Hepatocyte (in vitro differentiated cells): ENCODE results near the gene FBL.

Experiments used
- EZH2 ChIP-seq: fragments of 200-600 bp; sonication (generic); IDR thresholded peaks from 2 replicates; pipeline ENCODE4 v1.6.1; 2016; ENCODE audit warnings: antibody characterized with exemption, mild to moderate bottlenecking, borderline replicate concordance
- EZH2phosphoT487 ChIP-seq: fragments of 200-600 bp; sonication (generic); IDR thresholded peaks from one replicate; pipeline ENCODE4 v1.6.1; 2018; ENCODE audit warnings: antibody characterized with exemption, mild to moderate bottlenecking, low read depth, moderate library complexity; ENCODE audit not compliant: unreplicated experiment, severe bottlenecking
- TF ChIP-seq, protein P1 (sequence below): fragments of 200-600 bp; sonication (generic); IDR thresholded peaks from 2 replicates; pipeline ENCODE4 v1.5.1; 2016; ENCODE audit warnings: antibody characterized with exemption, mild to moderate bottlenecking; ENCODE audit not compliant: poor library complexity

DNA sequence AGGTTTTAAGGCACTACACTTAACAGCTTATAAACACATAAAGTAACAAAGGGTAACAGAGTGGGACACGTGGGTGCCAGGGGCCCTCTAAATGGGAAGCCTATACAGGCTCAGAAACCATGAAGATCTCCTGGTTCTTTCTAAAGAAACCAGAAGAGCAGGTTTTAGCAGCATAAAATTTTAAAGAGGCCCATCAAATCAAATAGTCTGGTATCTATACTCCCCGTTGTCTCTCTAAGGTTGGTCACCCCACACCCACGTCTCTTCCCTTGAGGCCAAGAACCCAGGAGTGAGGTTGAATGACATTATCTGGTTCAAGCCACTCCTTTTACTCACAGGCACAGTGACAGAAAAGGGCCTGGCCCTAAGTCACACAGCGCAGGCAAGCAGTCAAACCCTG is 7.6 kb downstream of the FBL start:
- no peak for TF ChIP-seq EZH2
- TF ChIP-seq, protein P1, sequence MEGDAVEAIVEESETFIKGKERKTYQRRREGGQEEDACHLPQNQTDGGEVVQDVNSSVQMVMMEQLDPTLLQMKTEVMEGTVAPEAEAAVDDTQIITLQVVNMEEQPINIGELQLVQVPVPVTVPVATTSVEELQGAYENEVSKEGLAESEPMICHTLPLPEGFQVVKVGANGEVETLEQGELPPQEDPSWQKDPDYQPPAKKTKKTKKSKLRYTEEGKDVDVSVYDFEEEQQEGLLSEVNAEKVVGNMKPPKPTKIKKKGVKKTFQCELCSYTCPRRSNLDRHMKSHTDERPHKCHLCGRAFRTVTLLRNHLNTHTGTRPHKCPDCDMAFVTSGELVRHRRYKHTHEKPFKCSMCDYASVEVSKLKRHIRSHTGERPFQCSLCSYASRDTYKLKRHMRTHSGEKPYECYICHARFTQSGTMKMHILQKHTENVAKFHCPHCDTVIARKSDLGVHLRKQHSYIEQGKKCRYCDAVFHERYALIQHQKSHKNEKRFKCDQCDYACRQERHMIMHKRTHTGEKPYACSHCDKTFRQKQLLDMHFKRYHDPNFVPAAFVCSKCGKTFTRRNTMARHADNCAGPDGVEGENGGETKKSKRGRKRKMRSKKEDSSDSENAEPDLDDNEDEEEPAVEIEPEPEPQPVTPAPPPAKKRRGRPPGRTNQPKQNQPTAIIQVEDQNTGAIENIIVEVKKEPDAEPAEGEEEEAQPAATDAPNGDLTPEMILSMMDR: no peak
- TF ChIP-seq EZH2phosphoT487: no peak
